Measurements from ENCODE around the gene KCNJ15. TPM values are rescaled to one million over a fixed set of nuclear protein-coding genes. Genes with fewer than 3 reads are reported as not detected.

Gene KCNJ15
- total and polyA plus RNA-seq, 10 of the 15 experiments (the other 5 are each of a cell fraction or from before 2014, with no cell fraction given): 0.05 to 2.7 (median 0.33) TPM; not detected in 6

GRCh38 chr21:38355992-38356781 is 99.4 kb downstream of the KCNJ15 start:
- Histone ChIP-seq H3K4me2 (ENCODE audit: control insufficient read depth, insufficient read depth) (no peak overlapping the region), H2AFZ (ENCODE audit: control insufficient read depth, low read depth, low read length) (no peak overlapping the region), H3K4me3 (no peak overlapping the region), H3K36me3 (ENCODE audit: control insufficient read depth in 2 of 2, insufficient read depth in 2 of 2, low read length in 1 of 2) (no peaks in the 10 kb centered on the region), H3K27ac (ENCODE audit: control insufficient read depth, insufficient read depth) (no peak overlapping the region), H3K4me1 (ENCODE audit: control insufficient read depth, insufficient read depth, low read length) (no peaks in the 10 kb centered on the region; the same call in 1 of the 2 replicates), H3K9me3 (replicated peaks; ENCODE audit: control insufficient read depth, insufficient read depth, low read length) (no peaks in the 10 kb centered on the region; the same call in 2 of the 3 replicates), H3K9ac (ENCODE audit: control insufficient read depth, insufficient read depth, low read length) (no peak overlapping the region), H3K27me3 (replicated peaks in 1 of 2; ENCODE audit: control insufficient read depth in 2 of 2, insufficient read depth in 2 of 2, low read length in 1 of 2) (no peaks in the 10 kb centered on the region), H4K20me1 (ENCODE audit: control insufficient read depth, insufficient read depth) (no peaks in the 10 kb centered on the region), H3K79me2 (ENCODE audit: control insufficient read depth, insufficient read depth, low read length) (no peaks in the 10 kb centered on the region)
- CTCF ChIA-PET: interaction anchor here (0.6 to 9.1 kb wide), 19 partner anchors 15 to 682 kb away, joined by 3 to 195 read pairs (median 4); no protein-coding TSS in a partner anchor
- FAIRE-seq: no peak
- SMC1A ChIA-PET (ENCODE audit: uncharacterized antibody, unreplicated experiment): interaction anchor here (0.6 to 2.5 kb wide), 6 partner anchors 137 to 198 kb away, joined by 3 to 18 read pairs (median 8); no protein-coding TSS in a partner anchor
- WGBS (ENCODE audit: insufficient coverage, insufficient replicate concordance, low lambda C conversion rate, missing lambda C conversion rate): 1% methylated on average over 20 of the region's 20 CpGs
- RAD21 ChIA-PET (ENCODE audit: unreplicated experiment): interaction anchor here (0.6 to 7.4 kb wide), 10 partner anchors 87 to 644 kb away, joined by 3 to 110 read pairs (median 4); no protein-coding TSS in a partner anchor
- POLR2A ChIA-PET: no interaction called here
- intact Hi-C loops (cut with micrococcal nuclease; ENCODE audit: unreplicated experiment) (loop anchor here (1.0 kb wide), 4 partner anchors 137 to 643 kb away; no protein-coding TSS in a partner anchor), in situ Hi-C loops (cut with MboI) (no loop called here)
- peak; percentile 17 for DNase-seq (ENCODE audit: low read depth, low spot score)
- no TSS peak for BruUV-seq (replicated peaks)
- peak; percentile 92 for ATAC-seq
- TF ChIP-seq GABPA (IDR thresholded peaks at IDR 0.05; ENCODE audit: low read depth): no peak
- TF ChIP-seq SMARCA5 (IDR thresholded peaks at IDR 0.05): 0 out of 2 replicates have a peak, but pooled peaks have one; percentile 44
- no peak for TF ChIP-seq HSF1 (IDR thresholded peaks at IDR 0.05; ENCODE audit: low read depth, low read length)
- no peak for TF ChIP-seq CREM (IDR thresholded peaks at IDR 0.05; ENCODE audit: low read depth)
- peak; percentile 98 for TF ChIP-seq SMC3 (IDR thresholded peaks at IDR 0.05; ENCODE audit: borderline replicate concordance, low read length)
- peak; percentile 8; the same call in 1 of the 2 replicates for TF ChIP-seq SPI1 (IDR thresholded peaks at IDR 0.05; ENCODE audit: borderline replicate concordance, insufficient read depth, low read depth, low read length)
- TF ChIP-seq NFXL1 (IDR thresholded peaks at IDR 0.05; ENCODE audit: borderline replicate concordance): peak; percentile 46; the same call in 1 of the 2 replicates
- no peak for TF ChIP-seq WRNIP1 (IDR thresholded peaks at IDR 0.05; ENCODE audit: borderline replicate concordance, low read depth, low read length)
- TF ChIP-seq IRF3 (IDR thresholded peaks at IDR 0.05): no peak
- TF ChIP-seq ESRRA (IDR thresholded peaks at IDR 0.05; ENCODE audit: low read length): no peak
- peak; percentile 75 to 98 (median 96) for TF ChIP-seq CTCF (IDR thresholded peaks at IDR 0.05 in 2 of 3, conservative IDR thresholded peaks at IDR 0.05 in 1 of 3; ENCODE audit: control insufficient read depth in 2 of 3, extremely low read depth in 1 of 3, insufficient read depth in 1 of 3, low read depth in 3 of 3, low read length in 3 of 3)
- no peak for TF ChIP-seq CHD4 (IDR thresholded peaks at IDR 0.05)
- TF ChIP-seq PBX3 (IDR thresholded peaks at IDR 0.05; ENCODE audit: insufficient replicate concordance, low read depth, low read length): no peak
- TF ChIP-seq JUND (IDR thresholded peaks at IDR 0.05; ENCODE audit: low read depth, low read length): no peak

Measured in GM12878 (cell line).